ENCODE data around the gene RAB11FIP3.
"Not testable (repeated sequence)": the region's sequence is repeated elsewhere in the genome, so short reads cannot be mapped to it uniquely, and the experiment has no call there.

- not testable (repeated sequence) for TF ChIP-seq EP300, CTCF (IDR thresholded peaks at IDR 0.05)
These were observed 44.0 kb downstream of the RAB11FIP3 start for GRCh38 chr16:469459-469858.

Measured in ovary (tissue), 3 donors.